K562 (cell line): ENCODE measurements around the gene GATC. TPM values are rescaled to one million over a fixed set of nuclear protein-coding genes. Genes with fewer than 3 reads are reported as not detected.

Experiments
- EZH2 ChIP-seq: IDR thresholded peaks from 2 replicates; pipeline ENCODE4 v1.6.1; 2012; ENCODE audit warnings: low read depth, mild to moderate bottlenecking, inconsistent platforms, low read length, borderline replicate concordance
- OTX1 ChIP-seq: fragments of 450-650 bp; formaldehyde crosslinking; IDR thresholded peaks from 2 replicates; pipeline ENCODE4 v1.4.0; 2022; ENCODE audit warnings: mild to moderate bottlenecking
- RNF2 ChIP-seq: sonication (generic); IDR thresholded peaks from 2 replicates; pipeline ENCODE4 v1.6.1; 2016
- STAT6 ChIP-seq: sonication (generic); formaldehyde crosslinking; IDR thresholded peaks from 2 replicates; pipeline ENCODE4 v1.8.1; 2023; ENCODE audit warnings: mild to moderate bottlenecking, missing genetic modification reagents
- ZBTB9 ChIP-seq: fragments of 450-650 bp; formaldehyde crosslinking; IDR thresholded peaks from 2 replicates; pipeline ENCODE4 v1.4.0; 2020; ENCODE audit warnings: mild to moderate bottlenecking, moderate library complexity
- ZEB2 ChIP-seq: fragments of 450-650 bp; IDR thresholded peaks from 2 replicates; pipeline ENCODE4 v1.6.1; 2016
- ZNF12 ChIP-seq: sonication (generic); formaldehyde crosslinking; IDR thresholded peaks from 2 replicates; pipeline ENCODE4 v1.4.0; 2020; ENCODE audit warnings: mild to moderate bottlenecking, missing genetic modification reagents
- polyA plus RNA-seq, 8 experiments: library from polyadenylated mRNA; depleted of rRNA in 4 of 8; stranded (reverse) in 5 of 8; unstranded in 3 of 8; fragments of >200 nt; fragmentation: Nextera tagmentation in 2 of 8; fragmentation: Illumina TruSeq in 1 of 8; extraction: Ambion mirVana in 2 of 8; extraction: Trizol in 1 of 8; gene quantifications; 2 replicates each; pipeline versions ENCODE4 v1.2.1 to v1.2.3, GENCODE V29; 2011 to 2014; ENCODE audit warnings: inconsistent platforms in 1 of 8, missing spikeins in 1 of 8
- total RNA-seq, 7 experiments: library from RNA; depleted of rRNA in 6 of 7; stranded (reverse); fragments of >200 nt in 6 of 7; fragmentation: Illumina TruSeq in 2 of 7; extraction: Trizol in 2 of 7; gene quantifications; 2 replicates each; pipeline versions ENCODE4 v1.2.1 to v1.2.3, GENCODE V29; 2011 to 2021; ENCODE audit warnings: low replicate concordance in 1 of 7

GATC gene
- total and polyA plus RNA-seq, 9 of the 15 experiments (the other 6 are each of a cell fraction or from before 2014, with no cell fraction given) = 5.8 to 52.6 (median 28.2) TPM

- TF ChIP-seq ZBTB9 = no peak
- TF ChIP-seq STAT6 (CRISPR knock-in tag) = no peak
- no peak for TF ChIP-seq OTX1 (CRISPR knock-in tag)
- no peak for TF ChIP-seq EZH2
- TF ChIP-seq ZEB2 = no peak
- no peak for TF ChIP-seq RNF2
- 0 out of 2 replicates have a peak, but pooled peaks have one; percentile 22 for TF ChIP-seq ZNF12 (CRISPR knock-in tag)
Observed at GRCh38 chr12:120432772-120433525, 13.3 kb upstream of the GATC start (continued).
